Measurements from ENCODE around the gene MBD1.

MBD1 gene

GRCh38 chr18:50281295-50281971, at the start of gene MBD1:
MBD1 (minus strand) TSS chr18:50281523; CDS start chr18:50279992, 1,531 bp downstream.
- in situ Hi-C loops (cut with HindIII; ENCODE audit: low pct_ligation_motif_present, low sequenced_read_pairs), result no loop called here
- peak within 1 kb of the TSS; percentile 98 for H3K4me3 ChIP-seq (ENCODE audit: low read depth, low read length)
- peaks cover 18% of the 10 kb centered on the region for H3K36me3 ChIP-seq (replicated peaks)
- peak; percentile 98 for DNase-seq
- H3K27me3 ChIP-seq (replicated peaks), result no peaks in the 10 kb centered on the region
- H3K27ac ChIP-seq, result peak within 1 kb of the TSS; percentile 73
- peak; percentile 34 for TF ChIP-seq CTCF (IDR thresholded peaks at IDR 0.05; ENCODE audit: low read depth, low read length, missing control alignments)

- in situ Hi-C loops (cut with HindIII; ENCODE audit: low pct_ligation_motif_present, low sequenced_read_pairs), result no loop called here
- H3K36me3 ChIP-seq (replicated peaks), result no peaks in the 10 kb centered on the region
- no peak for DNase-seq
- H3K27me3 ChIP-seq (replicated peaks), result no peaks in the 10 kb centered on the region
- TF ChIP-seq CTCF (IDR thresholded peaks at IDR 0.05; ENCODE audit: low read depth, low read length, missing control alignments), result no peak
- H3K4me3 ChIP-seq (ENCODE audit: low read depth, low read length), result no peak overlapping the region
- H3K27ac ChIP-seq, result no peak overlapping the region
Measured at GRCh38 chr18:50330176-50330575, 48.9 kb upstream of the MBD1 start.

- no peak for DNase-seq
- H3K27me3 ChIP-seq (replicated peaks), result no peaks in the 10 kb centered on the region
- no peak for TF ChIP-seq CTCF (IDR thresholded peaks at IDR 0.05; ENCODE audit: low read depth, low read length, missing control alignments)
- H3K36me3 ChIP-seq (replicated peaks), result no peaks in the 10 kb centered on the region
- no peak overlapping the region for H3K4me3 ChIP-seq (ENCODE audit: low read depth, low read length)
- H3K27ac ChIP-seq, result no peak overlapping the region
- in situ Hi-C loops (cut with HindIII; ENCODE audit: low pct_ligation_motif_present, low sequenced_read_pairs), result no loop called here
Measured at GRCh38 chr18:50327983-50328382, 46.7 kb upstream of the MBD1 start.

GRCh38 chr18:50320719-50321118, 39.4 kb upstream of the MBD1 start:
- DNase-seq, result no peak
- in situ Hi-C loops (cut with HindIII; ENCODE audit: low pct_ligation_motif_present, low sequenced_read_pairs), result no loop called here
- Histone ChIP-seq H3K36me3 (replicated peaks) (no peaks in the 10 kb centered on the region), H3K4me3 (ENCODE audit: low read depth, low read length) (no peak overlapping the region), H3K27ac (no peak overlapping the region), H3K27me3 (replicated peaks) (no peaks in the 10 kb centered on the region)
- no peak for TF ChIP-seq CTCF (IDR thresholded peaks at IDR 0.05; ENCODE audit: low read depth, low read length, missing control alignments)

- Histone ChIP-seq H3K27me3 (replicated peaks) (no peaks in the 10 kb centered on the region), H3K4me3 (ENCODE audit: low read depth, low read length) (no peak overlapping the region), H3K27ac (no peak overlapping the region), H3K36me3 (replicated peaks) (no peaks in the 10 kb centered on the region)
- in situ Hi-C loops (cut with HindIII; ENCODE audit: low pct_ligation_motif_present, low sequenced_read_pairs), result no loop called here
- TF ChIP-seq CTCF (IDR thresholded peaks at IDR 0.05; ENCODE audit: low read depth, low read length, missing control alignments), result no peak
- DNase-seq, result no peak
Measured at GRCh38 chr18:50315100-50315871, 34.0 kb upstream of the MBD1 start.
